Caco-2 (cell line): ENCODE data around the gene ZBTB21. TPM values are rescaled to one million over a fixed set of nuclear protein-coding genes. Genes with fewer than 3 reads are reported as not detected.
"Not testable (repeated sequence)": the region's sequence is repeated elsewhere in the genome, so short reads cannot be mapped to it uniquely, and the experiment has no call there.

Experiments used
- BruUV-seq: library from RNA; stranded (reverse); fragments of 400-500 nt; replicated peaks from 2 replicates; lab custom pipeline; 2021; lab: Mats Ljungman, UMichigan
- CTCF ChIA-PET: fragments of 300-600 bp; sonication (Branson Sonifier 250); formaldehyde crosslinking; loops from one replicate; lab custom pipeline; 2022; ENCODE audit warnings: antibody characterized with exemption; lab: Charles Lee
- POLR2A ChIA-PET: fragments of 300-600 bp; sonication (Branson Sonifier 250); formaldehyde crosslinking; loops from one replicate; lab custom pipeline; 2022; ENCODE audit warnings: antibody characterized with exemption; lab: Charles Lee
- DNase-seq, 2 experiments: peaks; one replicate each; pipeline versions ENCODE4 v3.0.0 to v3.0.0-alpha.2; 2020 to 2022
- H3K27me3 ChIP-seq: replicated peaks from 2 replicates; pipeline ENCODE4 v1.6.0; 2011; ENCODE audit warnings: low read length; ENCODE audit not compliant: control insufficient read depth, insufficient read depth
- H3K36me3 ChIP-seq: 2 replicates; pipeline ENCODE4 v1.5.1; 2011; ENCODE audit warnings: low read length; ENCODE audit not compliant: control insufficient read depth, insufficient read depth
- H3K4me1 ChIP-seq: fragments of 250-450 bp; sonication (Bioruptor Pico); 2 replicates; pipeline ENCODE4 v1.5.1; 2020; ENCODE audit warnings: mild to moderate bottlenecking
- H3K4me3 ChIP-seq: 2 replicates; pipeline ENCODE4 v1.5.1; 2011; ENCODE audit warnings: low read depth, mild to moderate bottlenecking, control low read depth, low read length
- H3K9me3 ChIP-seq: fragments of 250-450 bp; sonication (Bioruptor Pico); 2 replicates; pipeline ENCODE4 v1.5.1; 2020; ENCODE audit warnings: mild to moderate bottlenecking, moderate library complexity
- H3K27ac Mint-ChIP-seq: one replicate; pipeline ENCODE4 v1.8.0; 2022; ENCODE audit warnings: mixed read lengths; ENCODE audit not compliant: unreplicated experiment
- H3K27me3 Mint-ChIP-seq: one replicate; pipeline ENCODE4 v1.8.0; 2022; ENCODE audit warnings: mixed read lengths; ENCODE audit not compliant: insufficient read depth, unreplicated experiment
- H3K36me3 Mint-ChIP-seq: one replicate; pipeline ENCODE4 v1.8.0; 2022; ENCODE audit warnings: mild to moderate bottlenecking, mixed read lengths; ENCODE audit not compliant: insufficient read depth, unreplicated experiment
- H3K4me1 Mint-ChIP-seq: one replicate; pipeline ENCODE4 v1.8.0; 2022; ENCODE audit warnings: low read depth, mixed read lengths; ENCODE audit not compliant: unreplicated experiment
- H3K4me3 Mint-ChIP-seq: one replicate; pipeline ENCODE4 v1.8.0; 2022; ENCODE audit warnings: mild to moderate bottlenecking, moderate library complexity, mixed read lengths; ENCODE audit not compliant: unreplicated experiment
- H3K9me3 Mint-ChIP-seq: one replicate; pipeline ENCODE4 v1.8.0; 2022; ENCODE audit warnings: mixed read lengths; ENCODE audit not compliant: unreplicated experiment
- intact Hi-C: fragments of 100-400 bp; cut with micrococcal nuclease; formaldehyde crosslinking; loops from one replicate; pipeline ENCODE4 v1.10.0; 2022; ENCODE audit not compliant: unreplicated experiment
- total RNA-seq: library from RNA; stranded (reverse); gene quantifications from 2 replicates; pipeline ENCODE4 v1.2.3, GENCODE V29; 2022
- TF ChIP-seq, protein P1 (sequence below), 2 experiments: fragments of 200-600 bp in 1 of 2; IDR thresholded peaks; 1 replicate in 1 of 2; 2 replicates in 1 of 2; pipeline versions ENCODE4 v1.5.1 to v1.8.0; 2011 to 2022; ENCODE audit warnings: antibody characterized with exemption in 1 of 2, control low read depth in 1 of 2, inconsistent platforms in 1 of 2, low read depth in 1 of 2, low read length in 1 of 2, mild to moderate bottlenecking in 1 of 2, moderate library complexity in 1 of 2; ENCODE audit not compliant: insufficient read depth in 1 of 2, severe bottlenecking in 1 of 2, unreplicated experiment in 1 of 2

Gene ZBTB21
- total RNA-seq, 1 experiment from 2014 or later: 21.4 TPM

- no peak for DNase-seq
- TF ChIP-seq, protein P1, sequence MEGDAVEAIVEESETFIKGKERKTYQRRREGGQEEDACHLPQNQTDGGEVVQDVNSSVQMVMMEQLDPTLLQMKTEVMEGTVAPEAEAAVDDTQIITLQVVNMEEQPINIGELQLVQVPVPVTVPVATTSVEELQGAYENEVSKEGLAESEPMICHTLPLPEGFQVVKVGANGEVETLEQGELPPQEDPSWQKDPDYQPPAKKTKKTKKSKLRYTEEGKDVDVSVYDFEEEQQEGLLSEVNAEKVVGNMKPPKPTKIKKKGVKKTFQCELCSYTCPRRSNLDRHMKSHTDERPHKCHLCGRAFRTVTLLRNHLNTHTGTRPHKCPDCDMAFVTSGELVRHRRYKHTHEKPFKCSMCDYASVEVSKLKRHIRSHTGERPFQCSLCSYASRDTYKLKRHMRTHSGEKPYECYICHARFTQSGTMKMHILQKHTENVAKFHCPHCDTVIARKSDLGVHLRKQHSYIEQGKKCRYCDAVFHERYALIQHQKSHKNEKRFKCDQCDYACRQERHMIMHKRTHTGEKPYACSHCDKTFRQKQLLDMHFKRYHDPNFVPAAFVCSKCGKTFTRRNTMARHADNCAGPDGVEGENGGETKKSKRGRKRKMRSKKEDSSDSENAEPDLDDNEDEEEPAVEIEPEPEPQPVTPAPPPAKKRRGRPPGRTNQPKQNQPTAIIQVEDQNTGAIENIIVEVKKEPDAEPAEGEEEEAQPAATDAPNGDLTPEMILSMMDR (IDR thresholded peaks at IDR 0.05; ENCODE audit: insufficient read depth in 1 of 2, low read depth in 1 of 2, low read length in 1 of 2, severe bottlenecking in 1 of 2, unreplicated experiment in 1 of 2): no peak
- H3K4me1 Mint-ChIP-seq: peaks cover 12% of the 10 kb centered on the region
- H3K27ac Mint-ChIP-seq: no peak overlapping the region
- peaks cover 10% of the 10 kb centered on the region; the same call in 1 of the 2 replicates for H3K4me1 ChIP-seq
- H3K36me3 Mint-ChIP-seq: peaks cover 4% of the 10 kb centered on the region
- no peak overlapping the region for H3K4me3 Mint-ChIP-seq
- H3K27me3 Mint-ChIP-seq: no peaks in the 10 kb centered on the region
- H3K4me3 ChIP-seq: no peak overlapping the region
- H3K27me3 ChIP-seq: no peaks in the 10 kb centered on the region
- H3K36me3 ChIP-seq: no peaks in the 10 kb centered on the region
- no peaks in the 10 kb centered on the region for H3K9me3 ChIP-seq
- BruUV-seq: no TSS peak
- ChIA-PET CTCF (interaction anchor here (0.6 to 0.8 kb wide), 2 partner anchors 147 to 156 kb away, joined by 3 to 6 read pairs; no protein-coding TSS in a partner anchor), POLR2A (no interaction called here)
- H3K9me3 Mint-ChIP-seq: no peaks in the 10 kb centered on the region
- intact Hi-C loops: no loop called here
Measured at GRCh38 chr21:41961282-41961701, 48.9 kb downstream of the ZBTB21 start.

DNA sequence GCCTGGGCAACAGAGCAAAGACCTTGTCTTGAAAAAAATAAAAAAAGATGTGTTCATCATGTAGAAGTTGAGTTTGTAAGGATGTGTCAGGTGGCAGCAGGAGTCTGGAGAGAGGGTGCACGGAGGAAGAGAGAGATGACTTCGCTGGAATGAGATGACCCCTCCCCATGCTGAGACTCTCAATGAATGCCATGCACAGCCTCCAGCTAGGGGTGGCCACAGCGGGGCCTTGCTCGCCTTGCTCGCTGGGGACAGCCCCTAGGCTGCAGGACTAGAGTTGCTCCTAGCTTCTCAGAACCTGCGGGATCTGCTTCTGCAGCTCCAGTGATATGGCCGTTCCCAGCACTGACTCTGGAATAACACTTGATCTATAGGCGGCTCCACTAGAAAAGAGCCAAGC, 49.8 kb downstream of the ZBTB21 start:
- Mint-ChIP-seq H3K36me3 (peaks cover 4% of the 10 kb centered on the region), H3K4me3 (no peak overlapping the region), H3K4me1 (peaks cover 12% of the 10 kb centered on the region), H3K27ac (no peak overlapping the region), H3K9me3 (no peaks in the 10 kb centered on the region), H3K27me3 (no peaks in the 10 kb centered on the region)
- ChIA-PET CTCF (no interaction called here), POLR2A (no interaction called here)
- Histone ChIP-seq H3K9me3 (no peaks in the 10 kb centered on the region), H3K4me3 (no peak overlapping the region), H3K36me3 (no peaks in the 10 kb centered on the region), H3K4me1 (peaks cover 10% of the 10 kb centered on the region; the same call in 1 of the 2 replicates), H3K27me3 (no peaks in the 10 kb centered on the region)
- DNase-seq: no peak
- no TSS peak for BruUV-seq
- TF ChIP-seq, protein P1 (IDR thresholded peaks at IDR 0.05; ENCODE audit: insufficient read depth in 1 of 2, low read depth in 1 of 2, low read length in 1 of 2, severe bottlenecking in 1 of 2, unreplicated experiment in 1 of 2): no peak
- intact Hi-C loops: no loop called here

- CTCF ChIA-PET, H3K4me3 Mint-ChIP-seq, H3K27ac Mint-ChIP-seq, H3K27me3 Mint-ChIP-seq, H3K4me3 ChIP-seq, BruUV-seq, intact Hi-C loops, H3K36me3 ChIP-seq, H3K36me3 Mint-ChIP-seq, H3K27me3 ChIP-seq, DNase-seq, POLR2A ChIA-PET, H3K9me3 ChIP-seq, H3K9me3 Mint-ChIP-seq: not testable (repeated sequence)
- H3K4me1 Mint-ChIP-seq: peaks cover 15% of the 10 kb centered on the region
- peaks cover 10% of the 10 kb centered on the region; the same call in 1 of the 2 replicates for H3K4me1 ChIP-seq
Measured at GRCh38 chr21:41959697-41960096, 50.5 kb downstream of the ZBTB21 start.
